Testis (tissue), 2 donors: ENCODE results near the gene SYNPR.

Experiments
- POLR2A ChIP-seq: fragments of 450-650 bp; IDR thresholded peaks from one replicate; pipeline ENCODE4 v1.6.1; 2017; ENCODE audit warnings: antibody characterized with exemption, mild to moderate bottlenecking, moderate library complexity
- TF ChIP-seq, protein P1 (sequence below), 3 experiments: fragments of 450-650 bp in 2 of 3; fragments of 200-600 bp in 1 of 3; sonication (generic) in 1 of 3; IDR thresholded peaks; one replicate each; pipeline ENCODE4 v1.5.1; 2016 to 2019; ENCODE audit warnings: antibody characterized with exemption in 3 of 3, mild to moderate bottlenecking in 2 of 3, moderate library complexity in 1 of 3

DNA sequence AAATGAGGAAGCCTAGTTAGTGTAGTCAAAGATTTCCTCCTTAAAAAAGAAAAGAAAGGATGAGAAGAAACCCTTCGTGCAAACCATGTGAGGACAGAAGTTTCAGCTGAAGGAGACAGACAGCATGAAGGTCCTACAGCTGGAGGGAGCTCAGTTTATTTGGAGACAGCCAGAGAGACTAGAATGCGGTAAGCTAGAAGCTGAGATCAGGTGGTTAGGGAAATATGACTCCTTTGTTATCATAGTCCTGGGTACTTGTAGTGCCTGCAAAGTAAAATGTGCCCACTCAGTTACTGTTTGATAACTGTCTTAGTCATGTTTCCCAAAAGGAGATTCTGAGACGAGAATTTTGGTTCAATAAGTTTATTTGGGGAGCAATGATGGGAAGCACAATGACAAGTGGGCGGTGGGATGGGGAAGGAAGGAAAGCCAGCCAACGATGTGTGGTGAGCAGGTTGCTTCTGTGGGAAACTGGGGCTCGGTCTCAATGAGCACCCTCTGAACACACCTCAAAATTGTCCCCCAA lies 195.6 kb downstream of the SYNPR start:
- no peak for TF ChIP-seq POLR2A
- TF ChIP-seq, protein P1, sequence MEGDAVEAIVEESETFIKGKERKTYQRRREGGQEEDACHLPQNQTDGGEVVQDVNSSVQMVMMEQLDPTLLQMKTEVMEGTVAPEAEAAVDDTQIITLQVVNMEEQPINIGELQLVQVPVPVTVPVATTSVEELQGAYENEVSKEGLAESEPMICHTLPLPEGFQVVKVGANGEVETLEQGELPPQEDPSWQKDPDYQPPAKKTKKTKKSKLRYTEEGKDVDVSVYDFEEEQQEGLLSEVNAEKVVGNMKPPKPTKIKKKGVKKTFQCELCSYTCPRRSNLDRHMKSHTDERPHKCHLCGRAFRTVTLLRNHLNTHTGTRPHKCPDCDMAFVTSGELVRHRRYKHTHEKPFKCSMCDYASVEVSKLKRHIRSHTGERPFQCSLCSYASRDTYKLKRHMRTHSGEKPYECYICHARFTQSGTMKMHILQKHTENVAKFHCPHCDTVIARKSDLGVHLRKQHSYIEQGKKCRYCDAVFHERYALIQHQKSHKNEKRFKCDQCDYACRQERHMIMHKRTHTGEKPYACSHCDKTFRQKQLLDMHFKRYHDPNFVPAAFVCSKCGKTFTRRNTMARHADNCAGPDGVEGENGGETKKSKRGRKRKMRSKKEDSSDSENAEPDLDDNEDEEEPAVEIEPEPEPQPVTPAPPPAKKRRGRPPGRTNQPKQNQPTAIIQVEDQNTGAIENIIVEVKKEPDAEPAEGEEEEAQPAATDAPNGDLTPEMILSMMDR (IDR thresholded peaks at IDR 0.05), result no peak
